HG03060 (cell line): ENCODE results near the gene OR10AD1.
"Not testable (repeated sequence)": the region's sequence is repeated elsewhere in the genome, so short reads cannot be mapped to it uniquely, and the experiment has no call there.

Experiments
- ATAC-seq: cut with Tn5 transposase; IDR thresholded peaks from one replicate; pipeline ENCODE4 v1.9.1; 2021; ENCODE audit warnings: low read depth, moderate number of reproducible peaks; ENCODE audit not compliant: unreplicated experiment

Gene OR10AD1

GRCh38 chr12:48165089-48165981 lies 37.8 kb downstream of the OR10AD1 start:
- ATAC-seq, result no peak

GRCh38 chr12:48164451-48164850 lies 38.6 kb downstream of the OR10AD1 start:
- no peak for ATAC-seq

- ATAC-seq, result no peak
Observed at GRCh38 chr12:48163150-48163747, 39.8 kb downstream of the OR10AD1 start.

GRCh38 chr12:48160807-48161206 lies 42.3 kb downstream of the OR10AD1 start:
- no peak for ATAC-seq

- no peak for ATAC-seq
Observed at GRCh38 chr12:48160046-48160445, 43.0 kb downstream of the OR10AD1 start.

- ATAC-seq, result no peak
Observed at GRCh38 chr12:48157889-48158370, 45.2 kb downstream of the OR10AD1 start.

GRCh38 chr12:48157018-48157888 lies 45.8 kb downstream of the OR10AD1 start, which contains the start of gene ASB8:
Gene ASB8, minus strand, starts transcription at chr12:48157515. Its CDS starts 4,019 bp downstream, at chr12:48153496.
- ATAC-seq, result peak; percentile 95

GRCh38 chr12:48156652-48157017 lies 46.5 kb downstream of the OR10AD1 start:
- no peak for ATAC-seq

GRCh38 chr12:48155786-48156185 lies 47.3 kb downstream of the OR10AD1 start:
- ATAC-seq, result not testable (repeated sequence)
